Measurements from ENCODE around the gene NMU.

The NMU gene

GRCh38 chr4:55546756-55547465 is 89.2 kb downstream of the NMU start, which contains the start of gene CLOCK:
CLOCK (minus strand) TSS chr4:55546909; CDS start chr4:55482785, 64,124 bp downstream.
- peak; percentile 89 for DNase-seq (ENCODE audit: low spot score)

DNA sequence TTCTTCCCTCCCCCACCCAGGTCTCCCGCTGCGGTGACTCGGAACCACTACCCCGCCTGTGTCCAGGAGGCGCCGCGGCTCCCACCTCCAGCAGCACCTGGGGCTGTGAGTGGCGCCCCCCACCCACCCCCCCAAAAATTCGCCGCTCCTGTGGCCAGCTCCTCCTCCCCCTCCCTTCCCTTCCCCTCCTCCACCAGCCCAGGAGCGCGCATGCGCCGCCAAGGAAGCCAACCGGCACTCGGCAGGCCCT is 89.7 kb downstream of the NMU start:
- DNase-seq (ENCODE audit: low spot score): no peak

More at GRCh38 chr4:55546756-55547465, 89.2 kb downstream of the NMU start, which contains the start of gene CLOCK:
- TF ChIP-seq CTCF (IDR thresholded peaks at IDR 0.05; ENCODE audit: extremely low read depth, missing control alignments): no peak

DNA sequence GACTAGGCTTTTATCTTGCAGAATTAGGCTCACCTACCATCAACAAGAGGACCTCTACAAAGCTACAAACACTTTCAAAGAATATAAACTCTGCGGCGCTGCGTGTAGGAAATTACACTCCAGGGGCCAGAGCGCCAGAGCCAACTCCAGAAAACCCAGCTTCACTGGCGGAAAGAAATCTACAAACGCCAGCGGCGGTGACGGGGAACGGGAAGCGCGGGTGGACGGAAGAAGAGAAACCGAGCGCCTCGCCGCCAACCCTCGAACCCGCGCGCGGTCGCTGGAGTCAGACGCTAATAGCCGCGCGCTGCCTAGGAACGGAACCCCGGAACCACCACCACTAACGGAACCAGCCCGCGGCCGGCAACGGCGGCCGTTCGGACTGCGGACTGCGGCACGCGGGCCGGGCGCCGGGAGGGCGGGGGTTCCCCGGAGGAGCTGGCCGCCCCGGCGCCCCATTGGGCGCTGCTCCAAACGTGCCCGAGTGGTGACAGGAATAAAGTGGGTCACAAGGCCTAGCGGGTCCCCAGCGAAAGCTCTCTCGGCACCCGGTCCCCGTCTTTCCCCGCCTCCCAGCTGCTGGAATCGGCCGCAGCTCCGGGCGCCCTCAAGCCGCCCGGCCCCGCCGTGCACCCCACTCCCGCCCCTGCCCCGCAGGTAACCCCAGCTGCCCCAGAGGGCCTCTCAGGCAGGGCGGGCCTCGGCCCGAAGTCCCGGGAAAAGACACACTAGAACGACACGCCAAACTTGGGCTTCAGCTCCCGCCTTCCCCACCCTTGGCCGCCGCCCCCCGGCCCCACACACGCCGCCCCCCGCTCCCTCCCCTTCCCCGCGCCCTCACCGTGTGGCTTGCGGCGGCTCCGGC is 90.2 kb downstream of the NMU start:
- TF ChIP-seq CTCF (IDR thresholded peaks at IDR 0.05; ENCODE audit: extremely low read depth, missing control alignments): no peak
- peak; percentile 84 for DNase-seq (ENCODE audit: low spot score)

More for the DNA sequence above, 89.7 kb downstream of the NMU start:
- TF ChIP-seq CTCF (IDR thresholded peaks at IDR 0.05; ENCODE audit: extremely low read depth, missing control alignments): no peak
